Measurements from ENCODE around the gene SRF.
"Not testable (repeated sequence)": the region's sequence is repeated elsewhere in the genome, so short reads cannot be mapped to it uniquely, and the experiment has no call there.

DNA sequence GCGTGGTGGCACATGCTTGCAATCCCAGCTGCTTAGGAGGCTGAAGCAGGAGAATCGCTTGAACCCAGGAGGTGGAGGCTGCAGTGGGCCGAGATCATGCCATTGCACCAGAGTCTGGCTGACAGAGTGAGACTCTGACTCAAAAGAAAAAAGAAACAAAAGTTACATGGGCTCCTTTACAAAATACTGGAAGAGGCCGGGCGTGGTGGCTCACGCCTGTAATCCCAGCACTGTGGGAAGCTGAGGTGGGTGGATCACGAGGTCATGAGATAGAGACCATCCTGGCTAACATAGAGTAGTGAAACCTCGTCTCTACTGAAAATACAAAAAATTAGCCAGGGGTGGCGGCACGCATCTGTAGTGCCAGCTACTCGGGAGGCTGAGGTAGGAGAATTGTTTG lies 31.1 kb upstream of the SRF start:
- TF ChIP-seq, protein P1, sequence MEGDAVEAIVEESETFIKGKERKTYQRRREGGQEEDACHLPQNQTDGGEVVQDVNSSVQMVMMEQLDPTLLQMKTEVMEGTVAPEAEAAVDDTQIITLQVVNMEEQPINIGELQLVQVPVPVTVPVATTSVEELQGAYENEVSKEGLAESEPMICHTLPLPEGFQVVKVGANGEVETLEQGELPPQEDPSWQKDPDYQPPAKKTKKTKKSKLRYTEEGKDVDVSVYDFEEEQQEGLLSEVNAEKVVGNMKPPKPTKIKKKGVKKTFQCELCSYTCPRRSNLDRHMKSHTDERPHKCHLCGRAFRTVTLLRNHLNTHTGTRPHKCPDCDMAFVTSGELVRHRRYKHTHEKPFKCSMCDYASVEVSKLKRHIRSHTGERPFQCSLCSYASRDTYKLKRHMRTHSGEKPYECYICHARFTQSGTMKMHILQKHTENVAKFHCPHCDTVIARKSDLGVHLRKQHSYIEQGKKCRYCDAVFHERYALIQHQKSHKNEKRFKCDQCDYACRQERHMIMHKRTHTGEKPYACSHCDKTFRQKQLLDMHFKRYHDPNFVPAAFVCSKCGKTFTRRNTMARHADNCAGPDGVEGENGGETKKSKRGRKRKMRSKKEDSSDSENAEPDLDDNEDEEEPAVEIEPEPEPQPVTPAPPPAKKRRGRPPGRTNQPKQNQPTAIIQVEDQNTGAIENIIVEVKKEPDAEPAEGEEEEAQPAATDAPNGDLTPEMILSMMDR (IDR thresholded peaks at IDR 0.05), result not testable (repeated sequence)
- TF ChIP-seq POLR2A (IDR thresholded peaks at IDR 0.05), result not testable (repeated sequence)
